H1 (cell line): ENCODE data around the gene DSCAM. TPM values are rescaled to one million over a fixed set of nuclear protein-coding genes. Genes with fewer than 3 reads are reported as not detected.

Experiments used
- CTCF ChIA-PET: fragments of 300-600 bp; sonication (Branson Sonifier 250); formaldehyde crosslinking; loops from one replicate; lab custom pipeline; 2021; ENCODE audit not compliant: partially characterized antibody; lab: Charles Lee
- POLR2A ChIA-PET: fragments of 300-600 bp; sonication (Branson Sonifier 250); formaldehyde crosslinking; loops from one replicate; lab custom pipeline; 2021; ENCODE audit warnings: inconsistent platforms; ENCODE audit not compliant: partially characterized antibody; lab: Charles Lee
- DNase-seq, 2 experiments: peaks; one replicate each; pipeline versions ENCODE4 v3.0.0 to v3.0.0-alpha.2; 2010 to 2022; ENCODE audit warnings: low spot score in 2 of 2, low read depth in 1 of 2, mixed read lengths in 1 of 2
- FAIRE-seq: peaks from 2 replicates; lab custom pipeline; 2011; peaks lifted over from hg19 to GRCh38; lab: Jason Lieb, UNC
- H2AFZ ChIP-seq: 2 replicates; pipeline ENCODE4 v1.8.1; 2012; ENCODE audit warnings: low read length, inconsistent platforms
- H2AK5ac ChIP-seq: 2 replicates; pipeline ENCODE4 v1.6.1; 2013; ENCODE audit warnings: low read depth, low read length
- H2BK120ac ChIP-seq: replicated peaks from 2 replicates; pipeline ENCODE3; 2013; ENCODE audit warnings: low read depth, low read length, inconsistent platforms
- H2BK12ac ChIP-seq: 2 replicates; pipeline ENCODE4 v1.6.1; 2013; ENCODE audit warnings: low read depth, low read length
- H2BK15ac ChIP-seq: 2 replicates; pipeline ENCODE4 v1.6.1; 2013; ENCODE audit warnings: low read length
- H2BK20ac ChIP-seq: 2 replicates; pipeline ENCODE4 v1.6.1; 2013; ENCODE audit warnings: low read length
- H2BK5ac ChIP-seq: 2 replicates; pipeline ENCODE4 v1.6.1; 2013; ENCODE audit warnings: low read depth, low read length
- H3K14ac ChIP-seq: 2 replicates; pipeline ENCODE4 v1.6.1; 2013; ENCODE audit warnings: inconsistent platforms; ENCODE audit not compliant: insufficient read length
- H3K18ac ChIP-seq: 2 replicates; pipeline ENCODE4 v1.6.1; 2013; ENCODE audit warnings: low read length; ENCODE audit errors: extremely low read depth
- H3K23ac ChIP-seq: 2 replicates; pipeline ENCODE4 v1.6.1; 2013; ENCODE audit warnings: inconsistent platforms; ENCODE audit not compliant: insufficient read length
- H3K23me2 ChIP-seq: 2 replicates; pipeline ENCODE4 v1.6.1; 2013; ENCODE audit warnings: low read depth, low read length
- H3K27ac ChIP-seq: 2 replicates; pipeline ENCODE4 v1.6.1; 2011; ENCODE audit warnings: low read depth, low read length, inconsistent platforms
- H3K27me3 ChIP-seq, 4 experiments: replicated peaks in 1 of 4; 1 replicate in 1 of 4; 2 replicates in 3 of 4; pipeline versions ENCODE4 v1.6.1 to v1.8.1; 2011 to 2013; ENCODE audit warnings: low read length in 3 of 4, mild to moderate bottlenecking in 3 of 4, inconsistent platforms in 2 of 4, mixed read lengths in 2 of 4, moderate library complexity in 1 of 4; ENCODE audit not compliant: control insufficient read depth in 3 of 4, insufficient read depth in 3 of 4; ENCODE audit errors: extremely low read depth in 1 of 4
- H3K36me3 ChIP-seq, 4 experiments: 2 replicates each; pipeline versions ENCODE4 v1.6.1 to v1.8.1; 2011 to 2013; ENCODE audit warnings: mild to moderate bottlenecking in 4 of 4, low read length in 3 of 4, moderate library complexity in 2 of 4, control low read depth in 1 of 4, inconsistent platforms in 1 of 4; ENCODE audit not compliant: insufficient read depth in 4 of 4, control insufficient read depth in 2 of 4
- H3K4ac ChIP-seq: replicated peaks from 2 replicates; pipeline ENCODE3; 2013; ENCODE audit warnings: low read length, low read depth, mixed read lengths, inconsistent platforms; ENCODE audit not compliant: insufficient read length
- H3K4me1 ChIP-seq, 4 experiments: replicated peaks in 1 of 4; 1 replicate in 1 of 4; 2 replicates in 3 of 4; pipeline versions ENCODE4 v1.6.1 to v1.8.1; 2011 to 2013; ENCODE audit warnings: low read length in 3 of 4, inconsistent platforms in 2 of 4, mixed read lengths in 1 of 4; ENCODE audit not compliant: insufficient read depth in 4 of 4, control insufficient read depth in 3 of 4
- H3K4me2 ChIP-seq, 2 experiments: 2 replicates each; pipeline versions ENCODE4 v1.6.1 to v1.8.1; 2011 to 2013; ENCODE audit warnings: low read depth in 2 of 2, low read length in 2 of 2, control low read depth in 1 of 2, inconsistent platforms in 1 of 2, mild to moderate bottlenecking in 1 of 2; ENCODE audit not compliant: insufficient read depth in 1 of 2
- H3K4me3 ChIP-seq, 4 experiments: fragments of 200-600, 300-600 bp in 1 of 4; sonication (generic), shearing (Covaris generic), sonication (Bioruptor Twin) in 1 of 4; 2 replicates each; pipeline versions ENCODE4 v1.5.1 to v1.8.1; 2011 to 2016; ENCODE audit warnings: low read length in 4 of 4, low read depth in 3 of 4, control low read depth in 2 of 4, inconsistent platforms in 2 of 4, mild to moderate bottlenecking in 2 of 4, mixed read lengths in 1 of 4, moderate library complexity in 1 of 4; ENCODE audit not compliant: insufficient read depth in 2 of 4; ENCODE audit errors: extremely low read depth in 1 of 4
- H3K56ac ChIP-seq: replicated peaks from 2 replicates; pipeline ENCODE3; 2013; ENCODE audit warnings: low read depth, mild to moderate bottlenecking, mixed read lengths, low read length, inconsistent platforms; ENCODE audit not compliant: insufficient read length
- H3K79me1 ChIP-seq: 2 replicates; pipeline ENCODE4 v1.6.1; 2013; ENCODE audit warnings: low read depth, low read length, control low read depth
- H3K79me2 ChIP-seq, 2 experiments: 2 replicates each; pipeline versions ENCODE4 v1.6.1 to v1.8.1; 2012 to 2013; ENCODE audit warnings: low read length in 2 of 2, mild to moderate bottlenecking in 2 of 2, inconsistent platforms in 1 of 2; ENCODE audit not compliant: insufficient read depth in 2 of 2, control insufficient read depth in 1 of 2
- H3K9ac ChIP-seq, 4 experiments: replicated peaks in 1 of 4; 1 replicate in 1 of 4; 2 replicates in 3 of 4; pipeline versions ENCODE4 v1.6.1 to v1.8.1; 2011 to 2013; ENCODE audit warnings: low read depth in 3 of 4, low read length in 3 of 4, control low read depth in 2 of 4, mild to moderate bottlenecking in 2 of 4, moderate library complexity in 2 of 4, inconsistent platforms in 1 of 4; ENCODE audit errors: extremely low read depth in 1 of 4
- H3K9me3 ChIP-seq, 2 experiments: 2 replicates each; pipeline versions ENCODE4 v1.6.1 to v1.8.1; 2012 to 2013; ENCODE audit warnings: mild to moderate bottlenecking in 2 of 2, moderate library complexity in 2 of 2, control low read depth in 1 of 2, inconsistent platforms in 1 of 2, low read depth in 1 of 2, low read length in 1 of 2, mixed read lengths in 1 of 2; ENCODE audit not compliant: insufficient read depth in 2 of 2
- H4K20me1 ChIP-seq, 2 experiments: replicated peaks in 1 of 2; 2 replicates each; pipeline versions ENCODE3 to v1.8.1; 2011 to 2013; ENCODE audit warnings: inconsistent platforms in 2 of 2, low read length in 2 of 2, mild to moderate bottlenecking in 1 of 2; ENCODE audit not compliant: insufficient read depth in 2 of 2, control insufficient read depth in 1 of 2
- H4K5ac ChIP-seq: 2 replicates; pipeline ENCODE4 v1.6.1; 2013; ENCODE audit warnings: low read length, low read depth, mixed read lengths, inconsistent platforms; ENCODE audit not compliant: insufficient read length
- H4K8ac ChIP-seq: 2 replicates; pipeline ENCODE4 v1.8.0; 2013; ENCODE audit warnings: mild to moderate bottlenecking, moderate library complexity, low read length, inconsistent platforms; ENCODE audit not compliant: insufficient read depth; ENCODE audit errors: extremely low read depth
- H4K91ac ChIP-seq: replicated peaks from 2 replicates; pipeline ENCODE3; 2013; ENCODE audit warnings: low read length, mixed read lengths, inconsistent platforms; ENCODE audit not compliant: insufficient read length
- CBX8 ChIP-seq: fragments of 300-800, 300-1000 bp; sonication (generic); IDR thresholded peaks from 2 replicates; pipeline ENCODE4 v1.7.1; 2016; ENCODE audit warnings: low read depth, low read length, borderline replicate concordance
- NANOG ChIP-seq: IDR thresholded peaks from 2 replicates; pipeline ENCODE4 v1.6.1; 2011; ENCODE audit warnings: low read length, low read depth, mild to moderate bottlenecking, inconsistent platforms; ENCODE audit not compliant: insufficient read depth, poor library complexity, severe bottlenecking
- POLR2A ChIP-seq, 2 experiments: IDR thresholded peaks; 1 replicate in 1 of 2; 2 replicates in 1 of 2; pipeline ENCODE4 v1.6.1; 2011; ENCODE audit warnings: low read depth in 2 of 2, low read length in 2 of 2, mild to moderate bottlenecking in 2 of 2; ENCODE audit errors: control extremely low read depth in 1 of 2
- POLR2AphosphoS5 ChIP-seq: IDR thresholded peaks from 2 replicates; pipeline ENCODE4 v1.6.1; 2011; ENCODE audit warnings: low read depth, low read length
- POU5F1 ChIP-seq: IDR thresholded peaks from 2 replicates; pipeline ENCODE4 v1.6.1; 2011; ENCODE audit warnings: low read depth, mild to moderate bottlenecking, low read length, moderate library complexity
- WGBS, 2 experiments: shearing (Covaris generic) in 1 of 2; methylation state at CpG; one replicate each; pipeline versions ENCODE4 v1.1.6 to v1.1.7; 2013 to 2015; ENCODE audit warnings: low lambda C conversion rate in 2 of 2, mixed read lengths in 2 of 2, inconsistent platforms in 1 of 2, low coverage in 1 of 2, missing lambda C conversion rate in 1 of 2; ENCODE audit not compliant: insufficient replicate concordance in 2 of 2, insufficient coverage in 1 of 2, insufficient read length in 1 of 2; ENCODE audit errors: extremely low coverage in 1 of 2, missing lambda C conversion rate in 1 of 2; 5-methylcytosine and 5-hydroxymethylcytosine counted together
- polyA plus RNA-seq, 7 experiments: library from polyadenylated mRNA; depleted of rRNA in 3 of 7; stranded (reverse) in 5 of 7; unstranded in 2 of 7; fragments of >200 nt in 5 of 7; fragments of 200-250 nt in 2 of 7; gene quantifications; 1 replicate in 5 of 7; 2 replicates in 1 of 7; 4 replicates in 1 of 7; pipeline versions ENCODE4 v1.2.1 to v1.2.3, GENCODE V29; 2011 to 2013; ENCODE audit warnings: missing spikeins in 2 of 7, mixed read lengths in 2 of 7
- total RNA-seq: library from RNA; stranded (reverse); fragmentation: NEBNext Ultra II Directional; extraction: Animal tissue kit (Norgen Biotek cat#: 25700); gene quantifications from 2 replicates; pipeline ENCODE4 v1.2.1, GENCODE V29; 2021

Gene DSCAM
- total and polyA plus RNA-seq, 2 of the 8 experiments (the other 6 are each of a cell fraction or from before 2014, with no cell fraction given), result 0.02 to 0.15 TPM

DNA sequence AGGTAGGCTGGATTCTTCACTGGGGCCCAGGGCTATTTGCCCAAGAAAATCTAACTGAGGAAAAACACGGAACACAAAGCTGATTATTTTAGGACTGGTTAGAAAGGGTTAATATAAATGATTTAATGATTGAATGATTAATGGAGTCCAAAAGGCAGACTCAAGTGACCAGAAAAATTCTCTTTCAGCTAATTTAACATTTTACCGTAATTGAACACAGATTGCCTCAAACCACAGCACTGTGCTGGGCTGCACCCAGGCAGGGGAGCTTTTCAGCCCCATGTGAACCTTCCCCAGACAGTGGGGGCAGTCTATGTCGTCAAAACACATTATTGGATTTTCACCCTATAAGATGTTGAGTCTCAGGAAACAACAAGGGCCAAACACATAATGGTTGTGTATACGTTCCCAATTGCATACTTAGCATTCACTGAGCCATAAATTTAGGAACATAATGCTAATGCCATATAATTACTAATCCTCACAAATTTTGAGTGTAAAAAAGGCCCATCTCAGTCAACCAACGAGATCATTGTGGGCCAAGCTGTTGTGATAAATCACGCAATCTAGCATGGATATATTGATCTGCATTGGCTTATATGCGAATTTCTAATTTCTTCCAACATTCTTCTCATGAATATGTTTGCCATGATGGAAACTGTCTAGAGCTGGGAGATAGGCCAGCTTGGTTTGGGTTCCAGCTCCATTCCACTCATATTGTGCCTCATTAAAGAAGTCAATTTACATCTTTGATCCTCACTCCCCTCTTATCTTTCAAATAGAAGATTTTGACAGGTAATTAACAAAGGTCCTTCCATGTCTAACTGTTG, 27.7 kb downstream of the DSCAM start:
- Histone ChIP-seq H3K23me2 (no peaks in the 10 kb centered on the region), H3K79me1 (no peaks in the 10 kb centered on the region), H2BK120ac (no peak overlapping the region), H2BK12ac (no peak overlapping the region), H3K18ac (no peak overlapping the region), H2BK15ac (no peak overlapping the region), H3K9me3 (no peaks in the 10 kb centered on the region), H3K27me3 (no peaks in the 10 kb centered on the region), H3K4me2 (no peak overlapping the region), H4K8ac (no peak overlapping the region), H4K20me1 (no peaks in the 10 kb centered on the region), H3K14ac (no peak overlapping the region), H3K4me1 (no peaks in the 10 kb centered on the region), H2AK5ac (no peak overlapping the region), H2AFZ (no peak overlapping the region), H3K4ac (no peak overlapping the region), H4K91ac (no peak overlapping the region), H3K79me2 (no peaks in the 10 kb centered on the region), H3K56ac (no peak overlapping the region), H3K36me3 (no peaks in the 10 kb centered on the region), H3K27ac (no peak overlapping the region), H3K9ac (no peak overlapping the region), H3K23ac (no peak overlapping the region), H4K5ac (no peak overlapping the region), H2BK20ac (no peak overlapping the region), H2BK5ac (no peak overlapping the region), H3K4me3 (no peak overlapping the region)
- 93% methylated on average over 7 of the region's 7 CpGs; no CpG with 5 or more reads in 1 of the 2 experiments for WGBS, 2 experiments
- DNase-seq (no peak), FAIRE-seq (no peak)
- POLR2A ChIA-PET, result no interaction called here
- CTCF ChIA-PET, result interaction anchor here (0.5 to 1.3 kb wide), 2 partner anchors 235 to 352 kb away, joined by 3 read pairs; no protein-coding TSS in a partner anchor
- TF ChIP-seq NANOG (no peak), POLR2A (IDR thresholded peaks at IDR 0.05; ENCODE audit: control extremely low read depth in 1 of 2, low read depth in 2 of 2, low read length in 2 of 2) (no peak), POLR2AphosphoS5 (no peak), CBX8 (no peak), POU5F1 (no peak)
